Fibroblast of lung (primary cell): ENCODE data around the gene GALNT2. TPM values are rescaled to one million over a fixed set of nuclear protein-coding genes. Genes with fewer than 3 reads are reported as not detected.

Experiments
- DNase-seq, 2 donors: peaks; one replicate each; pipeline versions ENCODE4 v3.0.0 to v3.0.0-alpha.2; 2010; ENCODE audit warnings: low read depth in 2 of 2
- H2AFZ ChIP-seq: 2 replicates; pipeline ENCODE4 v1.5.1; 2012; ENCODE audit warnings: low read length, control low read depth, inconsistent platforms
- H3K27ac ChIP-seq: 2 replicates; pipeline ENCODE4 v1.5.1; 2011; ENCODE audit warnings: low read length, control low read depth; ENCODE audit not compliant: insufficient read depth
- H3K27me3 ChIP-seq: 2 replicates; pipeline ENCODE4 v1.5.1; 2011; ENCODE audit warnings: mild to moderate bottlenecking, low read length; ENCODE audit not compliant: control insufficient read depth, insufficient read depth
- H3K36me3 ChIP-seq: 2 replicates; pipeline ENCODE4 v1.5.1; 2011; ENCODE audit warnings: low read length; ENCODE audit not compliant: control insufficient read depth, insufficient read depth
- H3K4me1 ChIP-seq: 2 replicates; pipeline ENCODE4 v1.5.1; 2011; ENCODE audit warnings: low read length; ENCODE audit not compliant: control insufficient read depth, insufficient read depth; ENCODE audit errors: extremely low read depth
- H3K4me2 ChIP-seq: 2 replicates; pipeline ENCODE4 v1.5.1; 2011; ENCODE audit warnings: low read length, control low read depth; ENCODE audit not compliant: insufficient read depth; ENCODE audit errors: extremely low read depth
- H3K4me3 ChIP-seq, 4 experiments: fragments of 200-600 bp in 1 of 4; sonication (generic) in 1 of 4; replicated peaks in 1 of 4; 2 replicates each; pipeline ENCODE4 v1.5.1; 2011 to 2016; ENCODE audit warnings: low read length in 4 of 4, low read depth in 3 of 4, mild to moderate bottlenecking in 3 of 4, control low read depth in 2 of 4, inconsistent platforms in 1 of 4, mixed read lengths in 1 of 4; ENCODE audit not compliant: insufficient read depth in 1 of 4; ENCODE audit errors: control extremely low read depth in 1 of 4
- H3K79me2 ChIP-seq: 2 replicates; pipeline ENCODE4 v1.5.1; 2012; ENCODE audit warnings: mild to moderate bottlenecking, low read length, inconsistent platforms; ENCODE audit not compliant: control insufficient read depth, insufficient read depth
- H3K9ac ChIP-seq: 2 replicates; pipeline ENCODE4 v1.5.1; 2011; ENCODE audit warnings: mild to moderate bottlenecking, low read length, control low read depth; ENCODE audit not compliant: insufficient read depth
- H3K9me3 ChIP-seq: 2 replicates; pipeline ENCODE4 v1.5.1; 2012; ENCODE audit warnings: low read depth, low read length; ENCODE audit not compliant: control insufficient read depth, insufficient read depth
- H4K20me1 ChIP-seq: 2 replicates; pipeline ENCODE4 v1.5.1; 2011; ENCODE audit warnings: low read length; ENCODE audit not compliant: control insufficient read depth, insufficient read depth; ENCODE audit errors: extremely low read depth
- CTCF ChIP-seq, 2 donors: IDR thresholded peaks in 1 of 2; conservative IDR thresholded peaks in 1 of 2; 1 replicate in 1 of 2; 2 replicates in 1 of 2; pipeline ENCODE4 v1.5.1; 2011 to 2012; ENCODE audit warnings: low read length in 2 of 2, control low read depth in 1 of 2, inconsistent platforms in 1 of 2, low read depth in 1 of 2, mild to moderate bottlenecking in 1 of 2
- EZH2 ChIP-seq: IDR thresholded peaks from 2 replicates; pipeline ENCODE4 v1.5.1; 2012; ENCODE audit warnings: low read length, control low read depth, mild to moderate bottlenecking; ENCODE audit errors: missing control alignments
- polyA plus RNA-seq, 2 donors: library from polyadenylated mRNA; depleted of rRNA in 1 of 2; stranded (reverse) in 1 of 2; unstranded in 1 of 2; fragments of >200 nt; gene quantifications; 2 replicates each; pipeline ENCODE4 v1.2.1, GENCODE V29; 2011 to 2012; ENCODE audit warnings: missing spikeins in 1 of 2
- total RNA-seq: library from RNA; depleted of rRNA; stranded (reverse); fragments of >200 nt; gene quantifications from 2 replicates; pipeline ENCODE4 v1.2.1, GENCODE V29; 2014

The GALNT2 gene
- total and polyA plus RNA-seq, 2 donors (not counting 1 experiment from before 2014, with no cell fraction given) = 106 to 115 TPM

DNA sequence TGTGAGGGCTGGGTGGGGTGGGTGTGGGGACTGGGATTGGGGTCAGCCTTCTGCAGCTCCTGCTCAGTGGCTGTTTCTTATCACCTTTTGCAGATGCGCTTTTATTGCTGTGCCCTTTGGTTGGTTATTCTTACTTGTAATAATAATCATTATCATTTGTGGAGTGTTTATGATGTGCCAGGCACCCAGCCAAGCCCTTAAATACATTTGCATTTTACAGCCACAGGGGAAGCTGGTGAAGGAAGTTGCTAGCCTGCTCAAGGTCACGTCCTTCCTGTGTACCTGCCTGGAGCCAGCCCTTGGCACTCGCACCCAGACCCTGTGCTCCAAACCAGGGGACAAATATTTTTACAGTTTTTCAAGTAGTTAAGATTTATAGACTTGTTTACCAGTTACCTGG is 215.1 kb downstream of the GALNT2 start:
- no peak overlapping the region for H3K4me3 ChIP-seq
- no peak overlapping the region for H3K27ac ChIP-seq
- TF ChIP-seq EZH2 = no peak
- no peak for TF ChIP-seq CTCF (conservative IDR thresholded peaks at IDR 0.05 in 1 of 2, IDR thresholded peaks at IDR 0.05 in 1 of 2; ENCODE audit: low read depth in 1 of 2, low read length in 2 of 2)
- DNase-seq = no peak
- no peaks in the 10 kb centered on the region for H4K20me1 ChIP-seq
- no peak overlapping the region for H3K4me2 ChIP-seq
- no peak overlapping the region for H3K9ac ChIP-seq
- H3K9me3 ChIP-seq = no peaks in the 10 kb centered on the region
- peaks cover 7% of the 10 kb centered on the region for H3K36me3 ChIP-seq
- H3K4me1 ChIP-seq = no peaks in the 10 kb centered on the region
- no peaks in the 10 kb centered on the region for H3K79me2 ChIP-seq
- H2AFZ ChIP-seq = no peak overlapping the region
- no peaks in the 10 kb centered on the region for H3K27me3 ChIP-seq

GRCh38 chr1:230283678-230284077 is 216.6 kb downstream of the GALNT2 start:
- no peak overlapping the region for H2AFZ ChIP-seq
- peaks cover 5% of the 10 kb centered on the region for H3K36me3 ChIP-seq
- H3K9ac ChIP-seq = no peak overlapping the region
- no peaks in the 10 kb centered on the region for H3K4me1 ChIP-seq
- H3K27me3 ChIP-seq = no peaks in the 10 kb centered on the region
- no peak overlapping the region for H3K4me2 ChIP-seq
- no peak for DNase-seq
- no peaks in the 10 kb centered on the region for H4K20me1 ChIP-seq
- no peak overlapping the region for H3K27ac ChIP-seq
- no peaks in the 10 kb centered on the region for H3K79me2 ChIP-seq
- no peak overlapping the region for H3K4me3 ChIP-seq
- H3K9me3 ChIP-seq = no peaks in the 10 kb centered on the region
- no peak for TF ChIP-seq EZH2
- TF ChIP-seq CTCF (conservative IDR thresholded peaks at IDR 0.05 in 1 of 2, IDR thresholded peaks at IDR 0.05 in 1 of 2; ENCODE audit: low read depth in 1 of 2, low read length in 2 of 2) = no peak

- no peak overlapping the region for H3K4me2 ChIP-seq
- H3K9me3 ChIP-seq = no peaks in the 10 kb centered on the region
- no peaks in the 10 kb centered on the region for H3K27me3 ChIP-seq
- H3K27ac ChIP-seq = no peak overlapping the region
- no peak for DNase-seq
- H3K4me3 ChIP-seq = no peak overlapping the region
- no peak overlapping the region for H3K9ac ChIP-seq
- no peaks in the 10 kb centered on the region for H4K20me1 ChIP-seq
- H3K79me2 ChIP-seq = no peaks in the 10 kb centered on the region
- TF ChIP-seq CTCF (conservative IDR thresholded peaks at IDR 0.05 in 1 of 2, IDR thresholded peaks at IDR 0.05 in 1 of 2; ENCODE audit: low read depth in 1 of 2, low read length in 2 of 2) = no peak
- TF ChIP-seq EZH2 = no peak
- H3K4me1 ChIP-seq = no peaks in the 10 kb centered on the region
- H2AFZ ChIP-seq = no peak overlapping the region
- peaks cover 3% of the 10 kb centered on the region for H3K36me3 ChIP-seq
Observed at GRCh38 chr1:230284891-230285290, 217.9 kb downstream of the GALNT2 start.
